ENCODE data around the gene MLLT3.

Gene MLLT3

GRCh38 chr9:20528253-20528652 lies 94.0 kb downstream of the MLLT3 start:
- POLR2A ChIA-PET = no interaction called here
- no peak for TF ChIP-seq CTCF (IDR thresholded peaks at IDR 0.05; ENCODE audit: insufficient read depth, low read length, missing control alignments)
- H3K4me3 ChIP-seq (ENCODE audit: low read depth, low read length) = no peak overlapping the region
- CTCF ChIA-PET = no interaction called here
- no peak for DNase-seq (ENCODE audit: low read depth, low spot score)

- no peak for DNase-seq (ENCODE audit: low read depth, low spot score)
- POLR2A ChIA-PET = no interaction called here
- TF ChIP-seq CTCF (IDR thresholded peaks at IDR 0.05; ENCODE audit: insufficient read depth, low read length, missing control alignments) = peak; percentile 27
- CTCF ChIA-PET = interaction anchor here (0.7 to 1.5 kb wide), 3 partner anchors 11 to 32 kb away, joined by 3 to 6 read pairs (median 4); no protein-coding TSS in a partner anchor
- no peak overlapping the region for H3K4me3 ChIP-seq (ENCODE audit: low read depth, low read length)
Measured at GRCh38 chr9:20526500-20527319, 95.6 kb downstream of the MLLT3 start.

GRCh38 chr9:20524776-20525175 lies 97.5 kb downstream of the MLLT3 start:
- no peak for TF ChIP-seq CTCF (IDR thresholded peaks at IDR 0.05; ENCODE audit: insufficient read depth, low read length, missing control alignments)
- DNase-seq (ENCODE audit: low read depth, low spot score) = no peak
- CTCF ChIA-PET = interaction anchor here (1.1 to 1.5 kb wide), 2 partner anchors 9 to 18 kb away, joined by 3 to 5 read pairs; no protein-coding TSS in a partner anchor
- no peak overlapping the region for H3K4me3 ChIP-seq (ENCODE audit: low read depth, low read length)
- POLR2A ChIA-PET = no interaction called here

- no peak overlapping the region for H3K4me3 ChIP-seq (ENCODE audit: low read depth, low read length)
- POLR2A ChIA-PET = no interaction called here
- CTCF ChIA-PET = interaction anchor here (1.8 kb wide), 1 partner anchor 106 kb away, joined by 5 read pairs; no protein-coding TSS in a partner anchor
- no peak for TF ChIP-seq CTCF (IDR thresholded peaks at IDR 0.05; ENCODE audit: insufficient read depth, low read length, missing control alignments)
- no peak for DNase-seq (ENCODE audit: low read depth, low spot score)
Measured at GRCh38 chr9:20518737-20519136, 103.6 kb downstream of the MLLT3 start.

GRCh38 chr9:20513126-20513913 lies 109.0 kb downstream of the MLLT3 start:
- CTCF ChIA-PET = no interaction called here
- DNase-seq (ENCODE audit: low read depth, low spot score) = no peak
- no peak overlapping the region for H3K4me3 ChIP-seq (ENCODE audit: low read depth, low read length)
- POLR2A ChIA-PET = no interaction called here
- TF ChIP-seq CTCF (IDR thresholded peaks at IDR 0.05; ENCODE audit: insufficient read depth, low read length, missing control alignments) = no peak

GRCh38 chr9:20512636-20513035 lies 109.7 kb downstream of the MLLT3 start:
- no peak overlapping the region for H3K4me3 ChIP-seq (ENCODE audit: low read depth, low read length)
- DNase-seq (ENCODE audit: low read depth, low spot score) = no peak
- ChIA-PET CTCF (interaction anchor here (1.5 kb wide), 1 partner anchor 14 kb away, joined by 6 read pairs; no protein-coding TSS in a partner anchor), POLR2A (interaction anchor here (0.7 kb wide), 1 partner anchor 110 kb away, joined by 3 read pairs; the partner anchor contains the start of gene MLLT3)
- no peak for TF ChIP-seq CTCF (IDR thresholded peaks at IDR 0.05; ENCODE audit: insufficient read depth, low read length, missing control alignments)

Data from AG04449 (cell line).